ENCODE results near the gene MXRA8. TPM values are rescaled to one million over a fixed set of nuclear protein-coding genes. Genes with fewer than 3 reads are reported as not detected.

MXRA8 gene
- total and polyA plus RNA-seq, 9 of the 15 experiments (the other 6 are each of a cell fraction or from before 2014, with no cell fraction given) = 0.66 to 11.3 (median 6.3) TPM

GRCh38 chr1:1399187-1399871 lies 41.0 kb upstream of the MXRA8 start, which contains the start of gene CCNL2 (continued):
- TF ChIP-seq, protein P1, sequence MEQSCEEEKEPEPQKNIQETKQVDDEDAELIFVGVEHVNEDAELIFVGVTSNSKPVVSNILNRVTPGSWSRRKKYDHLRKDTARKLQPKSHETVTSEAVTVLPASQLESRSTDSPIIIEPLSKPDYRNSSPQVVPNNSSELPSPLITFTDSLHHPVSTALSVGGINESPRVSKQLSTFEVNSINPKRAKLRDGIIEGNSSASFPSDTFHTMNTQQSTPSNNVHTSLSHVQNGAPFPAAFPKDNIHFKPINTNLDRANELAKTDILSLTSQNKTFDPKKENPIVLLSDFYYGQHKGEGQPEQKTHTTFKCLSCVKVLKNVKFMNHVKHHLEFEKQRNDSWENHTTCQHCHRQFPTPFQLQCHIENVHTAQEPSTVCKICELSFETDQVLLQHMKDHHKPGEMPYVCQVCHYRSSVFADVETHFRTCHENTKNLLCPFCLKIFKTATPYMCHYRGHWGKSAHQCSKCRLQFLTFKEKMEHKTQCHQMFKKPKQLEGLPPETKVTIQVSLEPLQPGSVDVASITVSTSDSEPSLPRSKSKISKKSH (CRISPR knock-in tag; IDR thresholded peaks at IDR 0.05) = no peak
- no peak for TF ChIP-seq EZH2 (IDR thresholded peaks at IDR 0.05; ENCODE audit: borderline replicate concordance, low read depth, low read length)
- no peak for TF ChIP-seq NCOA2 (IDR thresholded peaks at IDR 0.05; ENCODE audit: partially characterized antibody in 2 of 2)
- no peak; the same call in 1 of the 2 replicates for TF ChIP-seq ELF4 (CRISPR knock-in tag; IDR thresholded peaks at IDR 0.05)
- no peak; the same call in 1 of the 2 replicates for TF ChIP-seq E4F1 (CRISPR knock-in tag; IDR thresholded peaks at IDR 0.05; ENCODE audit: borderline replicate concordance)
- TF ChIP-seq CHD1 (IDR thresholded peaks at IDR 0.05; ENCODE audit: low read length) = no peak
- TF ChIP-seq ZNF217 (CRISPR knock-in tag; IDR thresholded peaks at IDR 0.05) = no peak
- TF ChIP-seq, protein P2, sequence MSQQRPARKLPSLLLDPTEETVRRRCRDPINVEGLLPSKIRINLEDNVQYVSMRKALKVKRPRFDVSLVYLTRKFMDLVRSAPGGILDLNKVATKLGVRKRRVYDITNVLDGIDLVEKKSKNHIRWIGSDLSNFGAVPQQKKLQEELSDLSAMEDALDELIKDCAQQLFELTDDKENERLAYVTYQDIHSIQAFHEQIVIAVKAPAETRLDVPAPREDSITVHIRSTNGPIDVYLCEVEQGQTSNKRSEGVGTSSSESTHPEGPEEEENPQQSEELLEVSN (IDR thresholded peaks at IDR 0.05; ENCODE audit: borderline replicate concordance in 1 of 2, extremely low read depth in 1 of 2, insufficient read depth in 1 of 2, insufficient read length in 1 of 2, low read depth in 1 of 2, low read length in 1 of 2, poor library complexity in 1 of 2, severe bottlenecking in 1 of 2) = no peak
- TF ChIP-seq RBM39 (optimal IDR thresholded peaks at IDR 0.05; ENCODE audit: low read depth, low read length) = no peak
- peak; percentile 76 for TF ChIP-seq POLR2AphosphoS5 (IDR thresholded peaks at IDR 0.05; ENCODE audit: control insufficient read depth, insufficient read depth, low read depth, low read length)
- TF ChIP-seq RBM34 (IDR thresholded peaks at IDR 0.05; ENCODE audit: borderline replicate concordance, insufficient read depth, low read length) = 0 out of 2 replicates have a peak, but pooled peaks have one; percentile 84
- no peak for TF ChIP-seq HNRNPUL1 (IDR thresholded peaks at IDR 0.05; ENCODE audit: low read length)
- TF ChIP-seq ZNF197 (CRISPR knock-in tag; IDR thresholded peaks at IDR 0.05; ENCODE audit: low read depth) = no peak
- TF ChIP-seq ZNF146 (CRISPR knock-in tag; IDR thresholded peaks at IDR 0.05; ENCODE audit: unreplicated experiment) = peak; percentile 9
- TF ChIP-seq NFYB (IDR thresholded peaks at IDR 0.05; ENCODE audit: extremely low read depth, insufficient read length) = peak; percentile 98
- TF ChIP-seq ESRRA (IDR thresholded peaks at IDR 0.05; ENCODE audit: borderline replicate concordance, low read depth) = peak; percentile 83
- TF ChIP-seq OTX1 (CRISPR knock-in tag; IDR thresholded peaks at IDR 0.05) = no peak
- TF ChIP-seq ZC3H4 (CRISPR knock-in tag; IDR thresholded peaks at IDR 0.05; ENCODE audit: borderline replicate concordance) = no peak
- peak; percentile 82; the same call in 1 of the 2 replicates for TF ChIP-seq LCOR (CRISPR knock-in tag; IDR thresholded peaks at IDR 0.05)
- 0 out of 2 replicates have a peak, but pooled peaks have one; percentile 10 for TF ChIP-seq XRCC5 (IDR thresholded peaks at IDR 0.05; ENCODE audit: low read depth, low read length)
- TF ChIP-seq XRCC3 (IDR thresholded peaks at IDR 0.05) = no peak
- peak; percentile 36 to 56; a peak in 2 of 4 replicates for TF ChIP-seq TBL1XR1 (IDR thresholded peaks at IDR 0.05; ENCODE audit: low read length in 2 of 2)
- TF ChIP-seq SRSF7 (optimal IDR thresholded peaks at IDR 0.05; ENCODE audit: low read depth, low read length) = no peak
- no peak for TF ChIP-seq CBX5 (IDR thresholded peaks at IDR 0.05; ENCODE audit: borderline replicate concordance, low read depth)
